GM12878 (cell line): ENCODE data around the gene STX3. TPM values are rescaled to one million over a fixed set of nuclear protein-coding genes. Genes with fewer than 3 reads are reported as not detected.
A peak's percentile ranks its signal among the peaks of the same experiment; 100 is the strongest.

Experiments
- BACH1 ChIP-seq: fragments of 450-650 bp; IDR thresholded peaks from 2 replicates; pipeline ENCODE4 v1.6.1; 2017; ENCODE audit warnings: mild to moderate bottlenecking, borderline replicate concordance
- BCLAF1 ChIP-seq: fragments of 450-650 bp; IDR thresholded peaks from 2 replicates; pipeline ENCODE4 v1.6.1; 2017; ENCODE audit warnings: antibody characterized with exemption, mild to moderate bottlenecking, moderate library complexity
- CREM ChIP-seq: IDR thresholded peaks from 2 replicates; pipeline ENCODE4 v1.6.1; 2014; ENCODE audit warnings: antibody characterized with exemption, low read depth
- EP300 ChIP-seq, 2 experiments: fragments of 150-350 bp in 1 of 2; IDR thresholded peaks; 2 replicates each; pipeline ENCODE4 v1.6.1; 2011 to 2012; ENCODE audit warnings: low read depth in 2 of 2, low read length in 2 of 2, borderline replicate concordance in 1 of 2, improper control_type of control experiment in 1 of 2, inconsistent platforms in 1 of 2; ENCODE audit not compliant: control insufficient read depth in 1 of 2
- HCFC1 ChIP-seq: fragments of 150-350 bp; IDR thresholded peaks from 2 replicates; pipeline ENCODE4 v1.6.1; 2014; ENCODE audit warnings: low read length
- HDAC2 ChIP-seq: fragments of 200-600 bp; sonication (generic); IDR thresholded peaks from 2 replicates; pipeline ENCODE4 v1.6.1; 2017
- KAT2A ChIP-seq: conservative IDR thresholded peaks from 2 replicates; pipeline ENCODE4 v1.6.1; 2011; ENCODE audit warnings: low read depth, low read length; ENCODE audit not compliant: control insufficient read depth
- NRF1 ChIP-seq: conservative IDR thresholded peaks from 2 replicates; pipeline ENCODE4 v1.6.1; 2011; ENCODE audit warnings: mild to moderate bottlenecking, low read depth, low read length, improper control_type of control experiment
- SRF ChIP-seq, 2 experiments: IDR thresholded peaks; 2 replicates each; pipeline ENCODE4 v1.6.1; 2011; ENCODE audit warnings: low read depth in 2 of 2, low read length in 2 of 2, mild to moderate bottlenecking in 1 of 2, moderate library complexity in 1 of 2
- TBL1XR1 ChIP-seq: IDR thresholded peaks from 2 replicates; pipeline ENCODE4 v1.6.1; 2012; ENCODE audit warnings: low read depth, low read length, improper control_type of control experiment
- USF2 ChIP-seq: IDR thresholded peaks from 2 replicates; pipeline ENCODE4 v1.6.1; 2011; ENCODE audit warnings: low read depth, low read length, improper control_type of control experiment, borderline replicate concordance
- ZNF207 ChIP-seq: fragments of 450-650 bp; IDR thresholded peaks from 2 replicates; pipeline ENCODE4 v1.6.1; 2014; ENCODE audit warnings: antibody characterized with exemption, mild to moderate bottlenecking, borderline replicate concordance
- ZNF24 ChIP-seq: fragments of 450-650 bp; IDR thresholded peaks from 2 replicates; pipeline ENCODE4 v1.6.1; 2017; ENCODE audit warnings: antibody characterized with exemption, mild to moderate bottlenecking
- ZNF687 ChIP-seq: fragments of 450-650 bp; IDR thresholded peaks from 2 replicates; pipeline ENCODE4 v1.6.1; 2017; ENCODE audit warnings: mild to moderate bottlenecking, moderate library complexity
- polyA plus RNA-seq, 11 experiments: library from polyadenylated mRNA; depleted of rRNA in 4 of 11; unstranded in 6 of 11; stranded (reverse) in 5 of 11; fragments of >200 nt; fragmentation: Nextera tagmentation in 4 of 11; fragmentation: Illumina TruSeq in 1 of 11; extraction: Ambion mirVana in 4 of 11; extraction: Trizol in 1 of 11; gene quantifications; 1 replicate in 1 of 11; 2 replicates in 10 of 11; pipeline versions ENCODE4 v1.2.1 to v1.2.3, GENCODE V29; 2011 to 2016; ENCODE audit warnings: inconsistent platforms in 2 of 11, missing spikeins in 2 of 11, low read depth in 1 of 11
- total RNA-seq, 4 experiments: library from RNA; depleted of rRNA in 3 of 4; stranded (reverse); fragments of >200 nt in 3 of 4; fragmentation: Illumina TruSeq in 1 of 4; extraction: Trizol in 1 of 4; gene quantifications; 2 replicates each; pipeline versions ENCODE4 v1.2.1 to v1.2.3, GENCODE V29; 2013 to 2021
- TF ChIP-seq, protein P1 (sequence below): IDR thresholded peaks from 2 replicates; pipeline ENCODE4 v1.6.1; 2012; ENCODE audit warnings: low read depth, low read length, improper control_type of control experiment
- TF ChIP-seq, protein P2 (sequence below): fragments of 450-650 bp; IDR thresholded peaks from 2 replicates; pipeline ENCODE4 v1.6.1; 2016; ENCODE audit warnings: mild to moderate bottlenecking
- TF ChIP-seq, protein P3 (sequence below): IDR thresholded peaks from 2 replicates; pipeline ENCODE4 v1.6.1; 2011; ENCODE audit warnings: borderline replicate concordance, low read depth, mild to moderate bottlenecking, moderate library complexity, low read length; ENCODE audit not compliant: insufficient read depth, poor library complexity, severe bottlenecking

Gene STX3
- total and polyA plus RNA-seq, 10 of the 15 experiments (the other 5 are each of a cell fraction or from before 2014, with no cell fraction given) = 0.11 to 2.5 (median 1.1) TPM

DNA sequence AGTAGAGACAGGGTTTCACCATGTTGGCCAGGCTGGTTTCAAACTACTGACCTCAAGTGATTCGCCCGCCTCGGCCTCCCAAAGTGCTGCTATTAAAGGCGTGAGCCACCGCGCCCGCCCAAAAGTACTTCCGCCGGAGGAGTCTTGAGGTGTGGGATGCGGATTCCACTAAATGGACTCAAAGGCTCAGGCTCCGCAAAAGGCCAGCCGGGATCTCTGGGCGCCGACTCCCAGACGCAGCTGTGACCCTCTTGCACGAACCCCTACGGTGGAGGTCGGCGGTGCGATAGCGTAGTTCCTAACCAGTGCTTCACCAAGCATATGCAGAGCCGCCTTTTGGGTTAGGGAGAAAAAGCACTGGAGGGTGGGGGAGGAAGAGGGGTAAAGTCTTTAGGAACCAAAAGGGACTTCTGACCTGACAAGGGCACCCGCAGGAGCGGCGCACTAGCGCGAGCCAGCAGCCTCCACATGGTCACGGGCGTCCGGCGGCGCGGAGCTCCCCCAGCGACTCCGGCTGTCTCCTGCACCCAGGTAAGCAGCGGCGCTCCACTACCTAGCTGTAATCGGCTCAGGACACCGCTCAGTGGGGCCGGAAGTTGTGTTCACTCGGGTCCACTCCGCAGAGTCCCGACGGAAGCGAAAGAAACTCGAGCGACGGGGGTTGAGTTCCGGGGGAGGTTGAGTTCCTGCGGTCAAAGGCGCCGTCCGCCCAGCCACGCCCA, 55.2 kb downstream of the STX3 start, which contains the start of gene MRPL16 (continued):
- TF ChIP-seq BCLAF1 (no peak), CREM (peak; percentile 79), EP300 (IDR thresholded peaks at IDR 0.05; ENCODE audit: borderline replicate concordance in 1 of 2, control insufficient read depth in 1 of 2, low read depth in 2 of 2, low read length in 2 of 2) (no peak), SRF (IDR thresholded peaks at IDR 0.05; ENCODE audit: low read depth in 2 of 2, low read length in 2 of 2) (peak; percentile 47 to 90; a peak in 3 of 4 replicates), USF2 (no peak), KAT2A (no peak), BACH1 (peak; percentile 50; the same call in 1 of the 2 replicates), NRF1 (no peak), ZNF207 (no peak), HCFC1 (peak; percentile 89), ZNF687 (no peak; the same call in 1 of the 2 replicates), ZNF24 (peak; percentile 57; the same call in 1 of the 2 replicates), HDAC2 (no peak), TBL1XR1 (peak; percentile 40; the same call in 1 of the 2 replicates)
- TF ChIP-seq, protein P1, sequence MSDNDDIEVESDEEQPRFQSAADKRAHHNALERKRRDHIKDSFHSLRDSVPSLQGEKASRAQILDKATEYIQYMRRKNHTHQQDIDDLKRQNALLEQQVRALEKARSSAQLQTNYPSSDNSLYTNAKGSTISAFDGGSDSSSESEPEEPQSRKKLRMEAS = no peak
- TF ChIP-seq, protein P2, sequence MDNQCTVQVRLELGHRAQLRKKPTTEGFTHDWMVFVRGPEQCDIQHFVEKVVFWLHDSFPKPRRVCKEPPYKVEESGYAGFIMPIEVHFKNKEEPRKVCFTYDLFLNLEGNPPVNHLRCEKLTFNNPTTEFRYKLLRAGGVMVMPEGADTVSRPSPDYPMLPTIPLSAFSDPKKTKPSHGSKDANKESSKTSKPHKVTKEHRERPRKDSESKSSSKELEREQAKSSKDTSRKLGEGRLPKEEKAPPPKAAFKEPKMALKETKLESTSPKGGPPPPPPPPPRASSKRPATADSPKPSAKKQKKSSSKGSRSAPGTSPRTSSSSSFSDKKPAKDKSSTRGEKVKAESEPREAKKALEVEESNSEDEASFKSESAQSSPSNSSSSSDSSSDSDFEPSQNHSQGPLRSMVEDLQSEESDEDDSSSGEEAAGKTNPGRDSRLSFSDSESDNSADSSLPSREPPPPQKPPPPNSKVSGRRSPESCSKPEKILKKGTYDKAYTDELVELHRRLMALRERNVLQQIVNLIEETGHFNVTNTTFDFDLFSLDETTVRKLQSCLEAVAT = peak; percentile 82
- TF ChIP-seq, protein P3, sequence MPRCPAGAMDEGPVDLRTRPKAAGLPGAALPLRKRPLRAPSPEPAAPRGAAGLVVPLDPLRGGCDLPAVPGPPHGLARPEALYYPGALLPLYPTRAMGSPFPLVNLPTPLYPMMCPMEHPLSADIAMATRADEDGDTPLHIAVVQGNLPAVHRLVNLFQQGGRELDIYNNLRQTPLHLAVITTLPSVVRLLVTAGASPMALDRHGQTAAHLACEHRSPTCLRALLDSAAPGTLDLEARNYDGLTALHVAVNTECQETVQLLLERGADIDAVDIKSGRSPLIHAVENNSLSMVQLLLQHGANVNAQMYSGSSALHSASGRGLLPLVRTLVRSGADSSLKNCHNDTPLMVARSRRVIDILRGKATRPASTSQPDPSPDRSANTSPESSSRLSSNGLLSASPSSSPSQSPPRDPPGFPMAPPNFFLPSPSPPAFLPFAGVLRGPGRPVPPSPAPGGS = peak; percentile 38
